NCI-H1930 (cell line): ENCODE data around the gene PPT1.

Source experiments
- DNase-seq, 2 experiments: peaks; one replicate each; lab custom pipeline; 2025; lab: John Stamatoyannopoulos, UW

PPT1 gene

DNA sequence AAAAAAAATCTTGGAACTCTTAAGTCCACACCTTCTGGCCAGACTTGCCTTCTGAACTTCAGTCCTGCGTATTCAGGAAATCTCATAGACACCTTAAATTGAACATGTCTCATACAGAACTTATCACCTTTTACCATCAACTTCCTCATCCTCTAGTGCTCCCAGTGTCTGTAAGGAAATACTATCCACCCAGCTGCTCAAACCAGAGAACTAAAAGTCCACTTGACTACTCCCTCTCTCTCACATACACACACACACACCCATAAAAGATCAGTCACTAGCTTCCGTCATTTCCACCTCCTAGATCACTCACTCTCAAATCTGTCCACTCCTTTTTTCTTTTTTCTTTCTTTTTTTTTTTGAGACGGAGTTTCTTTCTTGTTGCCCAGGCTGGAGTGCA is 67.4 kb downstream of the PPT1 start:
- no peak for DNase-seq

DNA sequence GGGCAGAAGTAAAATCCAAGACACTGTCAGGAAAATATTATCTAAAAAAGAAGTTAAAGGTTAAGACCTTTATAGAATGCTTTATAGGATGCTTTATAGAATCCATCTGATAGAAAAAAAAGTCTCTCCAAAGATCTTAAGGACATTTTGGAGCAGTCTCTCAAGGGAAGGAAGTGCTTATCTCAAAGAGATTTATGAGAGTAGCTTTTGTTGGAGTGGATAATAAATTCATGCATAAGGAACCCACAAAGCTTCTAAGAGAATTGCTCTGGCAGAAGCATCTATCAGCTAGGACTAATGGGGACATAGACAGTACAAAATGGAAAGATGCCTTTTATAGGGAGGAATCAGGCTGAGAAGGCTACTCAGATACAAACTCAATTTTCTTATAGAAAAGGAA is 69.4 kb downstream of the PPT1 start:
- no peak for DNase-seq

GRCh38 chr1:40024671-40025070 is 72.4 kb downstream of the PPT1 start:
- no peak for DNase-seq

- DNase-seq: no peak
Observed at GRCh38 chr1:40023379-40023944, 73.6 kb downstream of the PPT1 start.
